SU-DHL-6 (cell line): Measurements from ENCODE around the gene ARHGEF37.

ENCODE experiments used
- H2AFZ ChIP-seq: fragments of 200-600 bp; sonication (generic); 2 replicates; pipeline ENCODE4 v1.6.1; 2014; ENCODE audit warnings: low read depth, mild to moderate bottlenecking, moderate library complexity, mixed read lengths, antibody characterized with exemption, low read length; ENCODE audit not compliant: severe bottlenecking
- H3F3A ChIP-seq: fragments of 200-600 bp; shearing (Covaris generic); 2 replicates; pipeline ENCODE4 v1.6.0; 2016; ENCODE audit warnings: antibody characterized with exemption, mild to moderate bottlenecking; ENCODE audit not compliant: insufficient read depth
- H3K27ac ChIP-seq: fragments of 200-600 bp; sonication (generic); 2 replicates; pipeline ENCODE4 v1.5.1; 2016; ENCODE audit warnings: low read depth, mild to moderate bottlenecking, low read length, moderate library complexity, mixed read lengths
- H3K27me3 ChIP-seq: fragments of 200-600 bp; sonication (generic), shearing (Covaris generic); 2 replicates; pipeline ENCODE4 v1.6.0; 2014; ENCODE audit warnings: mild to moderate bottlenecking, low read length
- H3K36me3 ChIP-seq: fragments of 200-600 bp; sonication (generic); 2 replicates; pipeline ENCODE4 v1.6.1; 2014; ENCODE audit warnings: mild to moderate bottlenecking, low read length, mixed read lengths
- H3K4me2 ChIP-seq: fragments of 300-600, 200-600 bp; shearing (Covaris generic), sonication (generic); 2 replicates; pipeline ENCODE4 v1.6.0; 2014; ENCODE audit warnings: low read length, low read depth, mild to moderate bottlenecking; ENCODE audit not compliant: poor library complexity, severe bottlenecking
- H3K4me3 ChIP-seq: fragments of 200-600 bp; sonication (generic); 2 replicates; pipeline ENCODE4 v1.5.1; 2014; ENCODE audit warnings: antibody characterized with exemption, low read length, mild to moderate bottlenecking, mixed read lengths; ENCODE audit not compliant: insufficient read depth, poor library complexity, severe bottlenecking
- H3K79me2 ChIP-seq: fragments of 200-600 bp; sonication (generic); 2 replicates; pipeline ENCODE4 v1.6.1; 2014; ENCODE audit warnings: mild to moderate bottlenecking, low read length, moderate library complexity; ENCODE audit not compliant: insufficient read depth
- H3K9ac ChIP-seq: fragments of 200-600 bp; sonication (generic); 2 replicates; pipeline ENCODE4 v1.7.0; 2014; ENCODE audit warnings: mild to moderate bottlenecking, low read length
- H3K9me2 ChIP-seq: fragments of 200-600 bp; sonication (generic); replicated peaks from 2 replicates; pipeline ENCODE4 v1.6.1; 2014; ENCODE audit warnings: low read length; ENCODE audit not compliant: insufficient read depth
- H3K9me3 ChIP-seq: fragments of 200-600 bp; sonication (generic); 2 replicates; pipeline ENCODE4 v1.6.1; 2014; ENCODE audit warnings: low read length, mixed read lengths; ENCODE audit not compliant: insufficient read depth
- H4K20me1 ChIP-seq: fragments of 200-600 bp; sonication (generic); 2 replicates; pipeline ENCODE4 v1.6.1; 2014; ENCODE audit warnings: low read depth, mild to moderate bottlenecking, antibody characterized with exemption, low read length, moderate library complexity, mixed read lengths
- CTCF ChIP-seq: fragments of 200-600 bp; sonication (generic); IDR thresholded peaks from one replicate; pipeline ENCODE4 v1.5.1; 2017; ENCODE audit warnings: antibody characterized with exemption, mild to moderate bottlenecking, low read length, moderate library complexity; ENCODE audit not compliant: insufficient read depth, poor library complexity, severe bottlenecking
- EZH2phosphoT487 ChIP-seq: fragments of 200-600 bp; sonication (generic), shearing (Covaris generic); conservative IDR thresholded peaks from 2 replicates; pipeline ENCODE4 v1.6.1; 2018; ENCODE audit warnings: mild to moderate bottlenecking, antibody characterized with exemption, low read length, moderate library complexity, mixed read lengths

ARHGEF37 gene

DNA sequence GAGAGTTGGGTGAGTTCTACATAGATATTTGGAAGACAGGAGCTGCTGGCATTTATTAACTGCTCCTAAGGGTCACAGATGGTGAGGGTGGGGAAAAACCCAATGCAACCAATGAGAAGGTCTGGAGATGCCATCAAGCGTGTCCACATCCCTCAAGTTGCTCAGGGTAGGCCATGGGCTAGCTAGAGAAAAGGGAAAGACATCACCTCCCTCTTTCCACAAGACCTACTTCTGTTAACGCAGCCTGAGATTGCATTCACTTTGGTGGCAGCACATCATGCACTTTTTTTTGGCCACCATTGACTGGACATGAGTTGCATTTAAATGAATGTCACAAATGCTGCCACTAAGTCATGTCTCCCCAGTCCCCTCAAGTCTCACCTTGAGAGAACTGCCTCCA, 71.4 kb downstream of the ARHGEF37 start:
- H3K9me3 ChIP-seq, result no peaks in the 10 kb centered on the region
- H3K27ac ChIP-seq, result no peak overlapping the region
- H3F3A ChIP-seq, result peaks cover 7% of the 10 kb centered on the region; the same call in 1 of the 2 replicates
- H3K9ac ChIP-seq, result no peak overlapping the region
- no peaks in the 10 kb centered on the region for H3K36me3 ChIP-seq
- H3K4me2 ChIP-seq, result no peak overlapping the region
- no peak overlapping the region for H3K4me3 ChIP-seq
- H4K20me1 ChIP-seq, result no peaks in the 10 kb centered on the region
- no peaks in the 10 kb centered on the region for H3K27me3 ChIP-seq
- no peaks in the 10 kb centered on the region for H3K79me2 ChIP-seq
- H3K9me2 ChIP-seq, result no peaks in the 10 kb centered on the region
- no peak overlapping the region for H2AFZ ChIP-seq
- no peak for TF ChIP-seq EZH2phosphoT487
- no peak for TF ChIP-seq CTCF

DNA sequence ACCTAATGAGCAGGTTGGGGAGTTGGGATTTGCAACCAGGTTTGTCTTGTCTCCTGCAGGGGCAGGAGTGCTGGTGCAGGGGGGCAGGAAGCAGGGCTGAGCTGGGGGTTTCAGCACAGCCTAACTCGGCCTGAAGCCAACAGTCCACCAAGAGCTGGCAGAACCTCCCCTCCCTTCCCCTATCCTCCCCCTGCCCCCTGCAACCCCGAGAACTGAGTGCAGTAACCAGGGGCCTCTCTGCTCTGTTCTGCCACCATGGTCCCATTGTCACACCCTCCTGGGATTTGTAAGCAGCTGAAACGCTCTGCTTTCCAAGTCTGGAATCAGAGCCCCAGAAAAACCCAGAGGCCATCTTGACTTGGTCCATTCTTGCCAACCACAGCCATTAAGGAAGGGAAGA, 72.9 kb downstream of the ARHGEF37 start:
- Histone ChIP-seq H3K27ac (no peak overlapping the region), H3K4me2 (no peak overlapping the region), H3K9me3 (no peaks in the 10 kb centered on the region), H3K27me3 (no peaks in the 10 kb centered on the region), H3F3A (peaks cover 3% of the 10 kb centered on the region; the same call in 1 of the 2 replicates), H3K9me2 (no peaks in the 10 kb centered on the region), H3K36me3 (no peaks in the 10 kb centered on the region), H3K4me3 (no peak overlapping the region), H3K79me2 (no peaks in the 10 kb centered on the region), H2AFZ (no peak overlapping the region), H3K9ac (no peak overlapping the region), H4K20me1 (no peaks in the 10 kb centered on the region)
- no peak for TF ChIP-seq EZH2phosphoT487
- no peak for TF ChIP-seq CTCF

- no peaks in the 10 kb centered on the region for H3K9me3 ChIP-seq
- no peaks in the 10 kb centered on the region for H3K36me3 ChIP-seq
- H3K79me2 ChIP-seq, result no peaks in the 10 kb centered on the region
These were observed 73.7 kb downstream of the ARHGEF37 start for GRCh38 chr5:149654883-149655505.

More at GRCh38 chr5:149654883-149655505, 73.7 kb downstream of the ARHGEF37 start:
- no peak overlapping the region for H3K4me3 ChIP-seq
- TF ChIP-seq EZH2phosphoT487 (no peak), CTCF (no peak)
- no peak overlapping the region for H3K27ac ChIP-seq
- no peaks in the 10 kb centered on the region for H3K9me2 ChIP-seq
- H3F3A ChIP-seq, result peaks cover 3% of the 10 kb centered on the region; the same call in 1 of the 2 replicates
- no peaks in the 10 kb centered on the region for H3K27me3 ChIP-seq
- H2AFZ ChIP-seq, result no peak overlapping the region
- H3K9ac ChIP-seq, result no peak overlapping the region
- no peak overlapping the region for H3K4me2 ChIP-seq
- no peaks in the 10 kb centered on the region for H4K20me1 ChIP-seq
